Measurements from ENCODE around the gene RNPEP.
A peak's percentile ranks its signal among the peaks of the same experiment; 100 is the strongest.

DNA sequence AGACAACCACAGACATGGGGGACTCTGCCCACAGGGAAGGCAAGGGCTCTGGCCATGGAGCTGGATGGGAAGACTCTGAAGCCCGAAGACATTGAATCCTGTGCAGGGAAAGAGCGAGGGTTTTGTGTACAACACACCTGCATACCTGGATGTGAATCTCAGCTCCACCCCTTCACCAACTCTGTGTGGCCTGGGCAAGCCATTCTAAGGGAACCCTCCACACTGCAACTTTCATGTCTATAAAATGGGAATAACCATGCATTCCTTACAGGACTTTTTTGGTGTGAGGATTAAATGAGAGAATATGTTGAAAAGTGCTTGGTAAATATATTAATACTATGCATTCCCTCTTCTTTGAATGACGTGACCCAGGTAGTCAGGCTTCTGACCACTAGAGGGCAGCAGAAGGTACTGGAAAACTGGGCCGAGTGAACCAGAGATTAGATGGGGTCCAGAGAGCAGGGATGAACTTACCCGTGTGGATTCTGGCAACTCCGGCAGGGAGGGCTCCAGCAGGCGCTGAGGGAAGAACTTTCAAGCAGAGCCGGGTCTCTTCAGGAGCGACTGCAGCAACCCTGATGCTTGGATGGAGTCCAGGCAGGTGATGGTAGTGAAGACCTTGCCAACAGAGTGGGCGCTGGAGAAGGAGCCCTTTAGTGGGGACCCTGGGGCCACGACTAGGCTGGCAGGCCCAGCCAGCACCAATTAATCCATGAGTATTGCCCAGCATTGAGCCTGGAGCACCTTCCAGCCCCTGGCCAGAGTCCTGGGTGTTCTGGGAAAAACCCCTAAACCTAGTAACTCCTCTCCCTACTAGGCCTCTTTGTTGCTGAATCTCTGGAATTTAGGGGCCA is 27.1 kb downstream of the RNPEP start:
- TF ChIP-seq CTCF (IDR thresholded peaks at IDR 0.05) (peak; percentile 94), PRRX2 (CRISPR knock-in tag; IDR thresholded peaks at IDR 0.05) (no peak), FOXK1 (CRISPR knock-in tag; IDR thresholded peaks at IDR 0.05) (no peak), TEAD4 (CRISPR knock-in tag; IDR thresholded peaks at IDR 0.05) (no peak), MYBL2 (CRISPR knock-in tag; IDR thresholded peaks at IDR 0.05) (no peak), ELF4 (CRISPR knock-in tag; IDR thresholded peaks at IDR 0.05; ENCODE audit: low read depth) (no peak), FOXJ3 (CRISPR knock-in tag; IDR thresholded peaks at IDR 0.05; ENCODE audit: borderline replicate concordance) (no peak)
- TF ChIP-seq, protein P1, sequence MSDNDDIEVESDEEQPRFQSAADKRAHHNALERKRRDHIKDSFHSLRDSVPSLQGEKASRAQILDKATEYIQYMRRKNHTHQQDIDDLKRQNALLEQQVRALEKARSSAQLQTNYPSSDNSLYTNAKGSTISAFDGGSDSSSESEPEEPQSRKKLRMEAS (CRISPR knock-in tag; IDR thresholded peaks at IDR 0.05): no peak
- TF ChIP-seq, protein P2, sequence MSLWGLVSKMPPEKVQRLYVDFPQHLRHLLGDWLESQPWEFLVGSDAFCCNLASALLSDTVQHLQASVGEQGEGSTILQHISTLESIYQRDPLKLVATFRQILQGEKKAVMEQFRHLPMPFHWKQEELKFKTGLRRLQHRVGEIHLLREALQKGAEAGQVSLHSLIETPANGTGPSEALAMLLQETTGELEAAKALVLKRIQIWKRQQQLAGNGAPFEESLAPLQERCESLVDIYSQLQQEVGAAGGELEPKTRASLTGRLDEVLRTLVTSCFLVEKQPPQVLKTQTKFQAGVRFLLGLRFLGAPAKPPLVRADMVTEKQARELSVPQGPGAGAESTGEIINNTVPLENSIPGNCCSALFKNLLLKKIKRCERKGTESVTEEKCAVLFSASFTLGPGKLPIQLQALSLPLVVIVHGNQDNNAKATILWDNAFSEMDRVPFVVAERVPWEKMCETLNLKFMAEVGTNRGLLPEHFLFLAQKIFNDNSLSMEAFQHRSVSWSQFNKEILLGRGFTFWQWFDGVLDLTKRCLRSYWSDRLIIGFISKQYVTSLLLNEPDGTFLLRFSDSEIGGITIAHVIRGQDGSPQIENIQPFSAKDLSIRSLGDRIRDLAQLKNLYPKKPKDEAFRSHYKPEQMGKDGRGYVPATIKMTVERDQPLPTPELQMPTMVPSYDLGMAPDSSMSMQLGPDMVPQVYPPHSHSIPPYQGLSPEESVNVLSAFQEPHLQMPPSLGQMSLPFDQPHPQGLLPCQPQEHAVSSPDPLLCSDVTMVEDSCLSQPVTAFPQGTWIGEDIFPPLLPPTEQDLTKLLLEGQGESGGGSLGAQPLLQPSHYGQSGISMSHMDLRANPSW (CRISPR knock-in tag; conservative IDR thresholded peaks at IDR 0.05; ENCODE audit: low read depth): no peak

All from WTC11 (cell line).